Measurements from ENCODE around the gene KRTAP5-4. TPM values are rescaled to one million over a fixed set of nuclear protein-coding genes. Genes with fewer than 3 reads are reported as not detected.

KRTAP5-4 gene
- total and polyA plus RNA-seq, 2 donors (not counting 3 experiments of a cell fraction or from before 2014, with no cell fraction given) = not detected

DNA sequence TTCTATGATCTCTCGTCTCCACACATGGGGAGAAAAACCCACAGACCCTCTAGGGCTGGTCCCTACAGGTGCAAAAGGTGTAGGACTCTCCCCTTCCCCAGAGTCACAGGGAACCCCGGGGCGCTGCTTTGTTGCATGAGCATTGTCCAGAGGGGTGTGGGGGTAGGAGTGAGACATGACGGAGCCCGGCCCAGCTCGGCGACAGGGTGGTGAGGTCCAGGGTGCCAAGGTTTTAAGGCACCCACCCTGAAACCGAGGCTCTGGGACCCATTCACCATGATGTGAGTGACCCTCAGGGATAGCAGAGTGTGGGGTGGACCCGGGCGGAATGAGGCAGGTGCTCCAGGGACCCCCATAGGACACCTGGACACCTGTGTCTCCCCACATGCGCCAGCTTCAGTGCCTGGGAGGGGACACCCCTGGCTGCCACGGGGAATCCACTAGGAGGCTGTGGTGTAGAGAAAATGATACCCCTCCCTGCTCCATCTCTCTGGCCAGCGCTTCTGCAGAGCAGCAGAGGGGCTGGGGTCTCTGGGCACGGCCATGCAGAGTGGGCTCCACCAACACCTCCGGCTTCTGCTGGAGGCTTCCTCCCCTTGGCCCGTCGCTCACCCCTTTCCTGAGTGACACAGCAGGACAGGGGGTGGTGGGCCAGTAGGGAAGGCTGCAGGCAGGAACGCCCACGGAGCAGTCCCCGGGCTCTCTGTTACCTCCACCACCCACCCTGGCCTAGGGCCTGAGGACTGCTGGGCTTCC is 22.8 kb upstream of the KRTAP5-4 start:
- Histone ChIP-seq H4K20me1 (replicated peaks; ENCODE audit: control insufficient read depth, extremely low read depth, insufficient read depth, low read length) (no peaks in the 10 kb centered on the region), H3K4me2 (ENCODE audit: insufficient read depth, low read length) (no peak overlapping the region), H3K79me2 (ENCODE audit: control insufficient read depth, insufficient read depth, low read length) (no peaks in the 10 kb centered on the region), H3K27ac (ENCODE audit: insufficient read depth, low read depth, low read length) (no peak overlapping the region), H3K9ac (replicated peaks; ENCODE audit: extremely low read depth, insufficient read depth, low read length) (no peak overlapping the region), H3K4me3 (replicated peaks in 1 of 3; ENCODE audit: insufficient read depth in 1 of 3, low read depth in 1 of 3, low read length in 3 of 3) (no peak overlapping the region), H3K9me1 (replicated peaks; ENCODE audit: control insufficient read depth, extremely low read depth, insufficient read depth, low read length) (no peaks in the 10 kb centered on the region), H3K4me1 (ENCODE audit: control insufficient read depth, extremely low read depth, insufficient read depth, low read length) (no peaks in the 10 kb centered on the region), H3K27me3 (ENCODE audit: control insufficient read depth in 2 of 2, insufficient read depth in 2 of 2, low read length in 2 of 2) (no peaks in the 10 kb centered on the region), H2AFZ (ENCODE audit: low read depth, low read length) (no peak overlapping the region), H3K36me3 (ENCODE audit: control insufficient read depth in 2 of 2, extremely low read depth in 1 of 2, insufficient read depth in 2 of 2, low read length in 2 of 2) (no peaks in the 10 kb centered on the region), H3K9me3 (replicated peaks; ENCODE audit: control insufficient read depth, insufficient read depth, low read length) (no peaks in the 10 kb centered on the region)
- no TSS peak for BruUV-seq (replicated peaks)
- ChIA-PET CTCF (interaction anchor here (1.2 to 1.6 kb wide), 2 partner anchors 8 to 12 kb away, joined by 3 to 5 read pairs; no protein-coding TSS in a partner anchor), POLR2A (no interaction called here)
- dilution Hi-C loops (cut with MboI; ENCODE audit: extremely low pct_ligation_motif_present, low sequenced_read_pairs) = no loop called here
- TF ChIP-seq JUN (IDR thresholded peaks at IDR 0.05; ENCODE audit: borderline replicate concordance, insufficient read depth, insufficient read length, low read depth) (no peak), POLR2A (IDR thresholded peaks at IDR 0.05; ENCODE audit: low read depth, low read length) (no peak), MYC (IDR thresholded peaks at IDR 0.05; ENCODE audit: low read depth, low read length) (no peak), GATA2 (IDR thresholded peaks at IDR 0.05; ENCODE audit: insufficient read depth, insufficient read length, low read depth, low read length) (no peak), POLR2AphosphoS5 (IDR thresholded peaks at IDR 0.05; ENCODE audit: insufficient read depth, low read depth, low read length) (no peak), EZH2 (IDR thresholded peaks at IDR 0.05; ENCODE audit: borderline replicate concordance, low read depth, low read length, severe bottlenecking) (no peak)
- TF ChIP-seq, protein P1, sequence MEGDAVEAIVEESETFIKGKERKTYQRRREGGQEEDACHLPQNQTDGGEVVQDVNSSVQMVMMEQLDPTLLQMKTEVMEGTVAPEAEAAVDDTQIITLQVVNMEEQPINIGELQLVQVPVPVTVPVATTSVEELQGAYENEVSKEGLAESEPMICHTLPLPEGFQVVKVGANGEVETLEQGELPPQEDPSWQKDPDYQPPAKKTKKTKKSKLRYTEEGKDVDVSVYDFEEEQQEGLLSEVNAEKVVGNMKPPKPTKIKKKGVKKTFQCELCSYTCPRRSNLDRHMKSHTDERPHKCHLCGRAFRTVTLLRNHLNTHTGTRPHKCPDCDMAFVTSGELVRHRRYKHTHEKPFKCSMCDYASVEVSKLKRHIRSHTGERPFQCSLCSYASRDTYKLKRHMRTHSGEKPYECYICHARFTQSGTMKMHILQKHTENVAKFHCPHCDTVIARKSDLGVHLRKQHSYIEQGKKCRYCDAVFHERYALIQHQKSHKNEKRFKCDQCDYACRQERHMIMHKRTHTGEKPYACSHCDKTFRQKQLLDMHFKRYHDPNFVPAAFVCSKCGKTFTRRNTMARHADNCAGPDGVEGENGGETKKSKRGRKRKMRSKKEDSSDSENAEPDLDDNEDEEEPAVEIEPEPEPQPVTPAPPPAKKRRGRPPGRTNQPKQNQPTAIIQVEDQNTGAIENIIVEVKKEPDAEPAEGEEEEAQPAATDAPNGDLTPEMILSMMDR (IDR thresholded peaks at IDR 0.05; ENCODE audit: extremely low read depth in 1 of 2, insufficient read depth in 1 of 2, low read depth in 1 of 2, low read length in 2 of 2) = no peak
- TF ChIP-seq, protein P2, sequence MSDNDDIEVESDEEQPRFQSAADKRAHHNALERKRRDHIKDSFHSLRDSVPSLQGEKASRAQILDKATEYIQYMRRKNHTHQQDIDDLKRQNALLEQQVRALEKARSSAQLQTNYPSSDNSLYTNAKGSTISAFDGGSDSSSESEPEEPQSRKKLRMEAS (IDR thresholded peaks at IDR 0.05; ENCODE audit: insufficient read depth, insufficient read length) = no peak
- no peak for DNase-seq (ENCODE audit: low read depth, low spot score)
- intact Hi-C loops (cut with micrococcal nuclease) = no loop called here
- no peak for FAIRE-seq

Measured in endothelial cell of umbilical vein (primary cell).